Breast epithelium (tissue), 4 donors: Measurements from ENCODE around the gene VAC14. TPM values are rescaled to one million over a fixed set of nuclear protein-coding genes. Genes with fewer than 3 reads are reported as not detected.

ENCODE experiments used
- DNase-seq, 2 donors: peaks; one replicate each; pipeline ENCODE4 v3.0.0-alpha.2; 2019; ENCODE audit warnings: low spot score in 2 of 2
- H3K27ac ChIP-seq, 2 donors: fragments of 200-600 bp; sonication (generic) in 1 of 2; one replicate each; pipeline ENCODE4 v1.5.1; 2016 to 2019; ENCODE audit warnings: mild to moderate bottlenecking in 1 of 2
- H3K27me3 ChIP-seq, 2 donors: fragments of 200-600 bp; sonication (generic) in 1 of 2; one replicate each; pipeline versions ENCODE4 v1.5.1 to v1.6.0; 2017 to 2019; ENCODE audit warnings: control low read depth in 1 of 2, mild to moderate bottlenecking in 1 of 2
- H3K36me3 ChIP-seq: fragments of 200-600 bp; one replicate; pipeline ENCODE4 v1.5.1; 2019
- H3K4me1 ChIP-seq, 2 donors: fragments of 200-600 bp; sonication (generic); one replicate each; pipeline ENCODE4 v1.5.1; 2016 to 2019; ENCODE audit warnings: control low read depth in 1 of 2
- H3K4me3 ChIP-seq, 3 donors: fragments of 200-600 bp; sonication (generic); 1 replicate in 2 of 3; 2 replicates in 1 of 3; pipeline ENCODE4 v1.5.1; 2016 to 2019; ENCODE audit warnings: mild to moderate bottlenecking in 3 of 3, moderate library complexity in 2 of 3
- H3K9me3 ChIP-seq, 2 donors: fragments of 200-600 bp; sonication (generic) in 1 of 2; one replicate each; pipeline ENCODE4 v1.5.1; 2016 to 2019; ENCODE audit warnings: control low read depth in 1 of 2
- CTCF ChIP-seq, 3 donors: fragments of 450-650 bp; IDR thresholded peaks; one replicate each; pipeline ENCODE4 v1.5.1; 2016 to 2017; ENCODE audit warnings: antibody characterized with exemption in 3 of 3, mild to moderate bottlenecking in 3 of 3, moderate library complexity in 3 of 3
- POLR2A ChIP-seq: fragments of 450-650 bp; IDR thresholded peaks from one replicate; pipeline ENCODE4 v1.6.1; 2016; ENCODE audit warnings: antibody characterized with exemption, mild to moderate bottlenecking, moderate library complexity
- POLR2AphosphoS5 ChIP-seq, 3 donors: sonication (generic); formaldehyde crosslinking; IDR thresholded peaks; one replicate each; pipeline ENCODE4 v1.6.1; 2017; ENCODE audit warnings: antibody characterized with exemption in 3 of 3
- intact Hi-C: fragments of 100-400 bp; cut with DNase I; formaldehyde crosslinking; loops from one replicate; pipeline ENCODE4 v1.15.1; 2023; ENCODE audit warnings: low total_unique reads
- total RNA-seq, 3 donors: library from RNA; depleted of rRNA; stranded (reverse); fragments of >200 nt; gene quantifications; one replicate each; pipeline ENCODE4 v1.1.0, GENCODE V29; 2016

VAC14 gene
- total RNA-seq, 3 donors from 2014 or later: 26.7 to 29.4 (median 28.5) TPM

- peak; percentile 72 to 73 for DNase-seq
- no peaks in the 10 kb centered on the region for H3K4me1 ChIP-seq
- no peaks in the 10 kb centered on the region for H3K9me3 ChIP-seq
- no peaks in the 10 kb centered on the region for H3K27me3 ChIP-seq
- intact Hi-C loops: no loop called here
- H3K27ac ChIP-seq: peak overlapping the region in 1 of 2 donors; percentile 20
- TF ChIP-seq CTCF (IDR thresholded peaks at IDR 0.05) (no peak), POLR2A (no peak), POLR2AphosphoS5 (IDR thresholded peaks at IDR 0.05) (peak; percentile 47 to 83 (median 76))
- no peak overlapping the region for H3K4me3 ChIP-seq
- H3K36me3 ChIP-seq: peaks cover 5% of the 10 kb centered on the region
Observed at GRCh38 chr16:70778901-70779309, 22.1 kb downstream of the VAC14 start.

- TF ChIP-seq POLR2AphosphoS5 (IDR thresholded peaks at IDR 0.05) (no peak), CTCF (IDR thresholded peaks at IDR 0.05) (no peak), POLR2A (no peak)
- H3K4me1 ChIP-seq: no peaks in the 10 kb centered on the region
- H3K36me3 ChIP-seq: peaks cover 5% of the 10 kb centered on the region
- no peak overlapping the region for H3K27ac ChIP-seq
- no peaks in the 10 kb centered on the region for H3K27me3 ChIP-seq
- H3K4me3 ChIP-seq: no peak overlapping the region
- no peaks in the 10 kb centered on the region for H3K9me3 ChIP-seq
- intact Hi-C loops: no loop called here
- DNase-seq: no peak
Observed at GRCh38 chr16:70777973-70778406, 23.0 kb downstream of the VAC14 start.

- no peaks in the 10 kb centered on the region for H3K9me3 ChIP-seq
- no peak overlapping the region for H3K4me3 ChIP-seq
- DNase-seq: no peak
- H3K27ac ChIP-seq: no peak overlapping the region
- TF ChIP-seq CTCF (IDR thresholded peaks at IDR 0.05) (no peak), POLR2A (no peak), POLR2AphosphoS5 (IDR thresholded peaks at IDR 0.05) (no peak)
- intact Hi-C loops: no loop called here
- H3K4me1 ChIP-seq: no peaks in the 10 kb centered on the region
- peaks cover 5% of the 10 kb centered on the region for H3K36me3 ChIP-seq
- no peaks in the 10 kb centered on the region for H3K27me3 ChIP-seq
Observed at GRCh38 chr16:70777496-70777895, 23.5 kb downstream of the VAC14 start.

- Histone ChIP-seq H3K4me3 (no peak overlapping the region), H3K36me3 (peaks cover 2% of the 10 kb centered on the region), H3K4me1 (no peaks in the 10 kb centered on the region), H3K9me3 (no peaks in the 10 kb centered on the region), H3K27me3 (no peaks in the 10 kb centered on the region), H3K27ac (no peak overlapping the region)
- intact Hi-C loops: no loop called here
- no peak for DNase-seq
- TF ChIP-seq CTCF (IDR thresholded peaks at IDR 0.05) (no peak), POLR2A (no peak), POLR2AphosphoS5 (IDR thresholded peaks at IDR 0.05) (no peak)
Observed at GRCh38 chr16:70775399-70775798, 25.6 kb downstream of the VAC14 start.

- Histone ChIP-seq H3K9me3 (no peaks in the 10 kb centered on the region), H3K27ac (no peak overlapping the region), H3K4me1 (no peaks in the 10 kb centered on the region), H3K27me3 (no peaks in the 10 kb centered on the region), H3K4me3 (no peak overlapping the region), H3K36me3 (no peaks in the 10 kb centered on the region)
- intact Hi-C loops: loop anchor here (5.0 kb wide), 1 partner anchor 92 kb away; no protein-coding TSS in a partner anchor
- TF ChIP-seq POLR2AphosphoS5 (IDR thresholded peaks at IDR 0.05): no peak
- TF ChIP-seq CTCF (IDR thresholded peaks at IDR 0.05): no peak
- no peak for TF ChIP-seq POLR2A
- DNase-seq: no peak
Observed at GRCh38 chr16:70774261-70774660, 26.7 kb downstream of the VAC14 start.
